Measurements from ENCODE around the gene MAP4K1. TPM values are rescaled to one million over a fixed set of nuclear protein-coding genes. Genes with fewer than 3 reads are reported as not detected.

Gene MAP4K1
- total RNA-seq, 1 experiment from 2014 or later, result 11.1 TPM

DNA sequence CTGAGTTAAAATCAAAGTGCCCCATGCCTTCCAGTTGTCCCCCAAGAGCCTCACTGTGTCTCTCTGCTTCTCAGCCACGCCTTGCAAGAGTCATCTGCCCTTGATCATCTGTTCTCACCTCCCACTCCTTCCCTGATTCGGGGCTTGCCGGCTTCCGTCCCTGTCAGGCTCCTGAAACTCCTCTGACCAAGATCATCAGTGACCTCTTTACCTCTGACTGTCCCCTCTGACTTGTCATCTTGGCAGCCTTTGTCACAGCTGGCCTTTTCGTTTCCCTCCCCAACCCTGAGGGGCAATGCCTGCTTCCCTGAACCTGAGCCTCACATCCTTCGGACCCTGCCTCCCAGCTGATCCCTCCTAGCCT lies 66.3 kb downstream of the MAP4K1 start:
- peaks cover 6% of the 10 kb centered on the region; the same call in 1 of the 2 replicates for H3K27me3 ChIP-seq (ENCODE audit: control insufficient read depth, insufficient read depth, low read length)
- no peaks in the 10 kb centered on the region for H3K9me3 ChIP-seq (ENCODE audit: control insufficient read depth, insufficient read depth, low read depth, low read length)
- in situ Hi-C loops (cut with HindIII; ENCODE audit: low pct_unique_long_range_greater_than_20kb, low sequenced_read_pairs) (no loop called here), intact Hi-C loops (cut with micrococcal nuclease; ENCODE audit: unreplicated experiment) (no loop called here)
- BruUV-seq (replicated peaks), result no TSS peak
- POLR2A ChIA-PET, result interaction anchor here (0.5 to 1.0 kb wide), 4 partner anchors 9 to 287 kb away, joined by 3 to 10 read pairs (median 4); partner anchors contain the start of gene MAP4K1
- TF ChIP-seq SIN3A (IDR thresholded peaks at IDR 0.05; ENCODE audit: borderline replicate concordance, insufficient read depth, low read depth, low read length) (no peak), TCF7L2 (IDR thresholded peaks at IDR 0.05; ENCODE audit: low read depth, low read length) (no peak), POLR2AphosphoS5 (IDR thresholded peaks at IDR 0.05; ENCODE audit: low read depth, low read length) (no peak), CTCF (IDR thresholded peaks at IDR 0.05) (no peak)
- TF ChIP-seq, protein P1, sequence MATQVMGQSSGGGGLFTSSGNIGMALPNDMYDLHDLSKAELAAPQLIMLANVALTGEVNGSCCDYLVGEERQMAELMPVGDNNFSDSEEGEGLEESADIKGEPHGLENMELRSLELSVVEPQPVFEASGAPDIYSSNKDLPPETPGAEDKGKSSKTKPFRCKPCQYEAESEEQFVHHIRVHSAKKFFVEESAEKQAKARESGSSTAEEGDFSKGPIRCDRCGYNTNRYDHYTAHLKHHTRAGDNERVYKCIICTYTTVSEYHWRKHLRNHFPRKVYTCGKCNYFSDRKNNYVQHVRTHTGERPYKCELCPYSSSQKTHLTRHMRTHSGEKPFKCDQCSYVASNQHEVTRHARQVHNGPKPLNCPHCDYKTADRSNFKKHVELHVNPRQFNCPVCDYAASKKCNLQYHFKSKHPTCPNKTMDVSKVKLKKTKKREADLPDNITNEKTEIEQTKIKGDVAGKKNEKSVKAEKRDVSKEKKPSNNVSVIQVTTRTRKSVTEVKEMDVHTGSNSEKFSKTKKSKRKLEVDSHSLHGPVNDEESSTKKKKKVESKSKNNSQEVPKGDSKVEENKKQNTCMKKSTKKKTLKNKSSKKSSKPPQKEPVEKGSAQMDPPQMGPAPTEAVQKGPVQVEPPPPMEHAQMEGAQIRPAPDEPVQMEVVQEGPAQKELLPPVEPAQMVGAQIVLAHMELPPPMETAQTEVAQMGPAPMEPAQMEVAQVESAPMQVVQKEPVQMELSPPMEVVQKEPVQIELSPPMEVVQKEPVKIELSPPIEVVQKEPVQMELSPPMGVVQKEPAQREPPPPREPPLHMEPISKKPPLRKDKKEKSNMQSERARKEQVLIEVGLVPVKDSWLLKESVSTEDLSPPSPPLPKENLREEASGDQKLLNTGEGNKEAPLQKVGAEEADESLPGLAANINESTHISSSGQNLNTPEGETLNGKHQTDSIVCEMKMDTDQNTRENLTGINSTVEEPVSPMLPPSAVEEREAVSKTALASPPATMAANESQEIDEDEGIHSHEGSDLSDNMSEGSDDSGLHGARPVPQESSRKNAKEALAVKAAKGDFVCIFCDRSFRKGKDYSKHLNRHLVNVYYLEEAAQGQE (IDR thresholded peaks at IDR 0.05; ENCODE audit: insufficient read depth in 1 of 2, low read depth in 2 of 2, low read length in 1 of 2), result no peak
- ATAC-seq (peak; percentile 6; the same call in 1 of the 2 replicates), DNase-seq (ENCODE audit: low read depth, low spot score) (no peak)
- CTCF ChIA-PET, result interaction anchor here (0.6 to 1.1 kb wide), 3 partner anchors 10 to 36 kb away, joined by 3 to 6 read pairs (median 3); no protein-coding TSS in a partner anchor
- peaks cover 4% of the 10 kb centered on the region; the same call in 1 of the 2 replicates for H3K4me1 ChIP-seq (ENCODE audit: control insufficient read depth, insufficient read depth, low read length)
- H3K4me3 ChIP-seq (ENCODE audit: low read depth in 2 of 2, low read length in 2 of 2), result no peak overlapping the region
- H3K27ac ChIP-seq (ENCODE audit: low read length), result no peak overlapping the region
- H3K36me3 ChIP-seq (ENCODE audit: control insufficient read depth, insufficient read depth, low read length), result no peaks in the 10 kb centered on the region

GRCh38 chr19:38550376-38550775 lies 67.4 kb downstream of the MAP4K1 start:
- POLR2A ChIA-PET, result interaction anchor here (0.5 kb wide), 1 partner anchor 793 kb away, joined by 3 read pairs; no protein-coding TSS in a partner anchor
- intact Hi-C loops (cut with micrococcal nuclease; ENCODE audit: unreplicated experiment), result no loop called here

More at GRCh38 chr19:38550376-38550775, 67.4 kb downstream of the MAP4K1 start:
- in situ Hi-C loops (cut with HindIII; ENCODE audit: low pct_unique_long_range_greater_than_20kb, low sequenced_read_pairs), result no loop called here
- H3K4me1 ChIP-seq (ENCODE audit: control insufficient read depth, insufficient read depth, low read length), result peaks cover 4% of the 10 kb centered on the region; the same call in 1 of the 2 replicates
- no peaks in the 10 kb centered on the region for H3K36me3 ChIP-seq (ENCODE audit: control insufficient read depth, insufficient read depth, low read length)
- DNase-seq (ENCODE audit: low read depth, low spot score) (no peak), ATAC-seq (no peak)
- BruUV-seq (replicated peaks), result no TSS peak
- no peaks in the 10 kb centered on the region for H3K9me3 ChIP-seq (ENCODE audit: control insufficient read depth, insufficient read depth, low read depth, low read length)
- no peak overlapping the region for H3K27ac ChIP-seq (ENCODE audit: low read length)
- no peak overlapping the region for H3K4me3 ChIP-seq (ENCODE audit: low read depth in 2 of 2, low read length in 2 of 2)
- CTCF ChIA-PET, result no interaction called here
- TF ChIP-seq SIN3A (IDR thresholded peaks at IDR 0.05; ENCODE audit: borderline replicate concordance, insufficient read depth, low read depth, low read length) (no peak), POLR2AphosphoS5 (IDR thresholded peaks at IDR 0.05; ENCODE audit: low read depth, low read length) (no peak), CTCF (IDR thresholded peaks at IDR 0.05) (no peak), TCF7L2 (IDR thresholded peaks at IDR 0.05; ENCODE audit: low read depth, low read length) (no peak)
- TF ChIP-seq, protein P1 (IDR thresholded peaks at IDR 0.05; ENCODE audit: insufficient read depth in 1 of 2, low read depth in 2 of 2, low read length in 1 of 2), result no peak
- H3K27me3 ChIP-seq (ENCODE audit: control insufficient read depth, insufficient read depth, low read length), result peaks cover 6% of the 10 kb centered on the region; the same call in 1 of the 2 replicates
